Hepatocyte (in vitro differentiated cells): ENCODE data around the gene GPC3. TPM values are rescaled to one million over a fixed set of nuclear protein-coding genes. Genes with fewer than 3 reads are reported as not detected.
"Not testable (repeated sequence)": the region's sequence is repeated elsewhere in the genome, so short reads cannot be mapped to it uniquely, and the experiment has no call there.

Experiments used
- DNase-seq: peaks from one replicate; pipeline ENCODE4 v3.0.0-alpha.2; 2016; ENCODE audit warnings: low spot score
- H2AFZ ChIP-seq: fragments of 200-600 bp; sonication (generic); 2 replicates; pipeline ENCODE4 v1.6.0; 2016; ENCODE audit warnings: antibody characterized with exemption, mild to moderate bottlenecking
- H3K27ac ChIP-seq: fragments of 200-600 bp; sonication (generic); 2 replicates; pipeline ENCODE4 v1.5.1; 2016; ENCODE audit warnings: mild to moderate bottlenecking
- H3K27me3 ChIP-seq: fragments of 200-600 bp; sonication (generic); 2 replicates; pipeline ENCODE4 v1.6.1; 2016
- H3K36me3 ChIP-seq: fragments of 200-600 bp; sonication (generic); replicated peaks from 2 replicates; pipeline ENCODE4 v1.5.1; 2016; ENCODE audit warnings: low read depth; ENCODE audit not compliant: insufficient read depth
- H3K4me1 ChIP-seq: fragments of 200-600 bp; sonication (generic); 2 replicates; pipeline ENCODE4 v1.5.1; 2016; ENCODE audit warnings: mild to moderate bottlenecking, moderate library complexity; ENCODE audit not compliant: insufficient read depth
- H3K4me2 ChIP-seq: fragments of 200-600 bp; sonication (generic); 2 replicates; pipeline ENCODE4 v1.6.0; 2016
- H3K4me3 ChIP-seq: fragments of 200-600 bp; sonication (generic); 2 replicates; pipeline ENCODE4 v1.5.1; 2016; ENCODE audit warnings: mild to moderate bottlenecking
- H3K79me2 ChIP-seq: fragments of 200-600 bp; sonication (generic); 2 replicates; pipeline ENCODE4 v1.6.0; 2017; ENCODE audit warnings: mild to moderate bottlenecking
- H3K9me2 ChIP-seq: fragments of 200-600 bp; sonication (generic); replicated peaks from 2 replicates; pipeline ENCODE4 v1.6.0; 2017; ENCODE audit warnings: mild to moderate bottlenecking; ENCODE audit not compliant: insufficient read depth
- H3K9me3 ChIP-seq: fragments of 200-600 bp; sonication (generic); 2 replicates; pipeline ENCODE4 v1.5.1; 2016; ENCODE audit warnings: low read depth, mild to moderate bottlenecking
- H4K20me1 ChIP-seq: fragments of 200-600 bp; sonication (generic); 2 replicates; pipeline ENCODE4 v1.6.0; 2016; ENCODE audit warnings: mild to moderate bottlenecking; ENCODE audit not compliant: insufficient read depth, poor library complexity, severe bottlenecking
- CTCF ChIP-seq: fragments of 200-600 bp; sonication (generic); IDR thresholded peaks from 2 replicates; pipeline ENCODE4 v1.5.1; 2016; ENCODE audit warnings: antibody characterized with exemption, mild to moderate bottlenecking; ENCODE audit not compliant: poor library complexity
- EZH2 ChIP-seq: fragments of 200-600 bp; sonication (generic); IDR thresholded peaks from 2 replicates; pipeline ENCODE4 v1.6.1; 2016; ENCODE audit warnings: antibody characterized with exemption, mild to moderate bottlenecking, borderline replicate concordance
- EZH2phosphoT487 ChIP-seq: fragments of 200-600 bp; sonication (generic); IDR thresholded peaks from one replicate; pipeline ENCODE4 v1.6.1; 2018; ENCODE audit warnings: antibody characterized with exemption, mild to moderate bottlenecking, low read depth, moderate library complexity; ENCODE audit not compliant: unreplicated experiment, severe bottlenecking
- WGBS: methylation state at CpG from one replicate; pipeline ENCODE4 v1.1.6; 2016; ENCODE audit warnings: low lambda C conversion rate; ENCODE audit errors: missing lambda C conversion rate; 5-methylcytosine and 5-hydroxymethylcytosine counted together
- polyA plus RNA-seq: library from polyadenylated mRNA; unstranded; fragments of >200 nt; fragmentation: Nextera tagmentation; extraction: Ambion mirVana; gene quantifications from 2 replicates; pipeline ENCODE4 v1.2.1, GENCODE V29; 2016
- total RNA-seq: library from RNA; depleted of rRNA; stranded (reverse); fragments of >200 nt; gene quantifications from 2 replicates; pipeline ENCODE4 v1.2.3, GENCODE V29; 2014

Gene GPC3
- total and polyA plus RNA-seq, 2 experiments from 2014 or later: 789 to 860 TPM

- Histone ChIP-seq H3K27me3 (no peaks in the 10 kb centered on the region), H4K20me1 (no peaks in the 10 kb centered on the region), H3K4me3 (no peak overlapping the region), H3K4me2 (no peak overlapping the region), H3K79me2 (no peaks in the 10 kb centered on the region), H3K4me1 (no peaks in the 10 kb centered on the region), H3K27ac (no peak overlapping the region), H3K9me3 (no peaks in the 10 kb centered on the region), H2AFZ (no peak overlapping the region), H3K9me2 (no peaks in the 10 kb centered on the region), H3K36me3 (no peaks in the 10 kb centered on the region)
- TF ChIP-seq EZH2: no peak
- no peak for TF ChIP-seq CTCF
- no peak for TF ChIP-seq EZH2phosphoT487
- WGBS: 72% methylated on average over 4 of the region's 4 CpGs
- DNase-seq: no peak
Observed at GRCh38 chrX:133627673-133628072, 357.7 kb downstream of the GPC3 start.

DNA sequence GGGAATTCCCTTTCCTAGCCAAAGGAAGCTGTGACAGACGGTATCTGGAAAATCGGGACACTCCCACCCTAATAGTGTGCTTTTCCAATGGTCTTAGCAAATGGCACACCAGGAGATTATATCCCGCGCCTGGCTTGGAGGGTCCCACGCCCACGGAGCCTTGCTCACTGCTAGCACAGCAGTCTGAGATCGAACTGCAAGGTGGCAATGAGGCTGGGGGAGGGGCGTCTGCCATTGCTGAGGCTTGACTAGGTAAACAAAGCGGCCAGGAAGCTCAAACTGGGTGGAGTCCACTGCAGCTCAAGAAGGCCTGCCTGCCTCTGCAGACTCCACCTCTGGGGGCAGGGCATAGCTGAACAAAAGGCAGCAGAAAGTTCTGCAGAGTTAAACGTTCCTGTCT, 364.0 kb downstream of the GPC3 start:
- not testable (repeated sequence) for H3K27me3 ChIP-seq
- WGBS: 83% methylated on average over 8 of the region's 10 CpGs

DNA sequence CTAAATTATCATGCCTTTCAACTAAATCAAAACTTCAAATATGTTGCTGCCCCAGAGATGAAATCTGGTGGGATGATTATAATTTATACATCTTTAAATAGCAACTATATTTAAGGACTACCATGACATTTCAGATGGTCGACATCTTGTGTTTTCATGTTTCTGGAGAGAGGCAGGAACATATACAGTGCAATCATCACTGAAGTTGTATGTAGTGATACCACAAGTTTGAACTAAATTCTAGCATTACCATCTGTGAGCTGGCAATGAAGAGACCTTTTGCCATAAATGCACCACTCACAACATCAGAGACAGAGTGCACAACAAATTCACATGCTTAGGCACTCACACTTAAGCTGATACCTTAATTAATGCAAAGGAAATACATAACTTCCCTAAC, 373.7 kb downstream of the GPC3 start:
- no peaks in the 10 kb centered on the region for H3K9me2 ChIP-seq
- no peaks in the 10 kb centered on the region for H3K27me3 ChIP-seq
- H2AFZ ChIP-seq: no peak overlapping the region
- H3K9me3 ChIP-seq: no peaks in the 10 kb centered on the region
- no peaks in the 10 kb centered on the region for H3K4me1 ChIP-seq
- DNase-seq: no peak
- no peak overlapping the region for H3K4me3 ChIP-seq
- H3K79me2 ChIP-seq: no peaks in the 10 kb centered on the region
- no peak for TF ChIP-seq EZH2phosphoT487
- TF ChIP-seq EZH2: no peak
- no peak for TF ChIP-seq CTCF
- H3K36me3 ChIP-seq: no peaks in the 10 kb centered on the region
- no peak overlapping the region for H3K27ac ChIP-seq
- 61% methylated on average over 1 of the region's 1 CpG for WGBS
- no peak overlapping the region for H3K4me2 ChIP-seq
- no peaks in the 10 kb centered on the region for H4K20me1 ChIP-seq

More for the DNA sequence above, 364.0 kb downstream of the GPC3 start:
- not testable (repeated sequence) for H4K20me1 ChIP-seq, H3K9me3 ChIP-seq, H3K27ac ChIP-seq, H2AFZ ChIP-seq, H3K4me2 ChIP-seq, DNase-seq, H3K4me1 ChIP-seq, H3K9me2 ChIP-seq, H3K4me3 ChIP-seq, H3K36me3 ChIP-seq, H3K79me2 ChIP-seq

DNA sequence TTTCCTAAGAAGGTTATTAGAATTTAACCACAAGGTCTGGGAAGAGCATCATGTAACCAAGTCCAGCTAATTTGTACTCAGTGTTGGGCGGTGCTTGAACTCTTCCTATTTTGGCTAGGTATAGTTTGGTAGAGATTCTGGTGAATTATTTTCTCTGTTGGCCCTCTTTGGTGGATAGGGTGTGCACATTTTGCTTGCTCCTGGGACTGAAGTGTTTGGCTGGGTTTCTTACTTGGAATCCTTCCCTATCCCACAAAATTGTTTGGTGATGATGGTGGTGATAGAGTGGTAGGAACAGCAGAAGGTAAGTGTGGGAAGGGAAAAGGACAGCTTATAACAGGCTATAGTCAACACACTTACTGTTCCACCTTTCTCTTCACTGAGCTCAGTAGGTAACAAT, 375.3 kb downstream of the GPC3 start:
- no peak for DNase-seq
- Histone ChIP-seq H3K4me3 (no peak overlapping the region), H3K79me2 (no peaks in the 10 kb centered on the region), H3K27me3 (no peaks in the 10 kb centered on the region), H4K20me1 (no peaks in the 10 kb centered on the region), H3K36me3 (no peaks in the 10 kb centered on the region), H3K9me2 (no peaks in the 10 kb centered on the region), H3K4me1 (no peaks in the 10 kb centered on the region), H3K27ac (no peak overlapping the region), H3K9me3 (no peaks in the 10 kb centered on the region), H3K4me2 (no peak overlapping the region), H2AFZ (no peak overlapping the region)
- WGBS: 81% methylated on average over 1 of the region's 1 CpG
- no peak for TF ChIP-seq CTCF
- no peak for TF ChIP-seq EZH2phosphoT487
- no peak for TF ChIP-seq EZH2
